GM18870 (cell line): ENCODE results near the gene TMEM185A.
"Not testable (repeated sequence)": the region's sequence is repeated elsewhere in the genome, so short reads cannot be mapped to it uniquely, and the experiment has no call there.

Experiments used
- ATAC-seq: cut with Tn5 transposase; IDR thresholded peaks from one replicate; pipeline ENCODE4 v1.9.1; 2021; ENCODE audit warnings: moderate library complexity; ENCODE audit not compliant: unreplicated experiment

Gene TMEM185A

DNA sequence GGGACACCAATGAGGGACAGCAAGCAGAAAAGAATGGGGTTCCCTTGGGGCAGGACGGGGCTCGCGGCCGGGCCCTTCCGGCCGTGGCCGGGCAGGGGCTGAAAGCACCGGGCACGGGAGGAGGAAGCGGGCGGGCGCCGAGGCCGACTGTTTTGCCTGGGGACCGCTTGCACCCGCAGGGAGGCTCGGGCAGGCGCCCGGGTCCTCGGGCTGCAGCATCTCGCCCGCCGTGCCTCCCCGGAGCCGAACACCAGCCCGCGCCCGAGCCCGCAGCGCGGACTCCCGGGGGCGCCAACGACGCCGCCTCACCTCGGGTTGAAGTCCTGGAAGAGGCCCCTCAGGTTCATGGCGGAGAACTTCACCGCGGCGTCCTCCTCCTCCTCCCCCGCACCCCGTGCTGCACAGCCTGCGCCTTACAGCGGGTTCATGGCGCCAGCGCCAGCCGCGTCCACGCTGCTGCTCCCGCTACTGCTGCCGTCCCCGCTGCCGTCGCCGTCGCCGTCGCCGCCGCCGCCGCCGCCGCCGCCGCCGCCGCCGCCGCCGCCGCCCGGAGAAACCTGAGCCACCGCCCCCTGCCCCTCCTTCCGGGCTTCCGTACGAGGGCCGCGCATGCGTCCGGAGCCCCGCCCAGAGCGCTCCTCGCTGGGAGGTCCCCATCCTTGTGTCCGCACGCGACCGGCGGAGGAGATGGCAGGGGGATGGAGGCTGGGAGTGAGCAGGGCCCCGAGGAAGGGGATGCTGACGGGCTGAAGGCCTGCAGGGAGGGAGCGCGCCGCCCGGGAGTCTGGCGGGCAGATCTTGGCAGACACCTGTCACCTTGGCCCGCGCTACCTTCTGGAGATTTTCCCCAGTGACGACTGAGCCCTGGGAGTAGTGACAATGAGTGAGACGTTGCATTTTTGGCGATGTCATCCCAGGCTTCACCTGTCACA lies at the start of gene TMEM185A:
TSS of gene TMEM185A (minus strand) at position 559 of the 932 bp plus-strand sequence. CDS start at position 347, 212 bp downstream.
- peak; percentile 52 for ATAC-seq

DNA sequence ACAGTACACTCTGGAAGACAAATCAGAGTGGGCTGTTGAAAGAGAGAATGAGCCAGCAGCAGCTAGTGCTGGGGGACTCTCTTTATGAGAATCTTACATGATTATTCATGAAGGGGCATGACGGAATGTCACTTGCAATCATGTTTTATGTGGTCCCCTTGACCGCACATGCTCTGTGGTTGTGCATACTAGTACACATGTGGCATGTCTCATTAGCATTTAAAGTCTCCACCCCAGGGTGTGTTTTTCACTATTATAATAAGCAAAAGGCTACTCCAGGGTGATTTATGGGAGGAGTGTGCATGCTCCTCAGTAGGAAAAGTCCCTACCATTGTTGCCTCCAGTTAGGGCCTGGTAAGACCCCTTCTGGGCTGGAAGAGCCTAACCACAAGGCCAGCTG lies 49.6 kb upstream of the TMEM185A start:
- ATAC-seq, result no peak

DNA sequence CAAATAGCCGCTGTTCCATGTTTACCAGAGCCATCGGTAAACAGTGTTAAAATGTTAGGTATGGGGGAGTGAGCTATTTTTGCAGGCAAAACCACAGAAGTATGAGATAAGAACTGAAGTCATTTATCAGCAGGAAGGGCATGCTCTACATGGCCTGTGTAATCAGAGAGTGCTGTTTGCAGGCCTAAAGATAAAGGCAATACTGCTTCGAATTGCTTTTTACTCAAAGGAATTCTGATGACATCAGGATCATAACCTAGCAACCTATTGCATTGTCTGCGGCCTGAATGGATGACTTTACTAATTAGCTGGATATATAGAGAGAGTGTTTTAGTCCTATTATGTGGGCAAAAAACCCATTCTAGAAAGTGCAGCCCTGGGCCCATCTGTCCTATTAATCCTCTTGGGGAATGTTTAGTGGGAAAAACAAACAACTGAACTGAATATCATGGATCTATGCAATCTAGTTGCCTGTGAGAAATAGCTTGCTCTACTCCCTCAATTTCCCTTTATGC lies 47.6 kb upstream of the TMEM185A start:
- not testable (repeated sequence) for ATAC-seq

DNA sequence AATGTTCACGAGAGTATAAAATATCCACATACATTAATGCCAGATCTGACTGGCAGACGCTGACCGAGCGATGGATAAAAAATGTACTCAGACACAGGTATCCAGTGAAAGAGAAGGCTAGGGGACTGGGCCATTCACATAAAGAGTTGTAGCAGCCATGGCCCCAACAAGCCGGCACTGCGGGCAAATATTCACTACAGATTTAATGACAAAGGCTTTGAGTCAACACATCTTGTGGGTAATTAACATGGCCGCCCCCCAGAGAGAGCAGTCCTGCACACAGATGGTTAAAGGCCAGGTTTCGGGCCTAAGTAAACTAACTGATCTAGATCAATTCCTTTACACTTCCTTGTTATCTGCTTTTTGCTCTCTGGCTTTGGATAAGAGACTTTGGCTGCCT lies 44.0 kb upstream of the TMEM185A start:
- ATAC-seq, result not testable (repeated sequence)

DNA sequence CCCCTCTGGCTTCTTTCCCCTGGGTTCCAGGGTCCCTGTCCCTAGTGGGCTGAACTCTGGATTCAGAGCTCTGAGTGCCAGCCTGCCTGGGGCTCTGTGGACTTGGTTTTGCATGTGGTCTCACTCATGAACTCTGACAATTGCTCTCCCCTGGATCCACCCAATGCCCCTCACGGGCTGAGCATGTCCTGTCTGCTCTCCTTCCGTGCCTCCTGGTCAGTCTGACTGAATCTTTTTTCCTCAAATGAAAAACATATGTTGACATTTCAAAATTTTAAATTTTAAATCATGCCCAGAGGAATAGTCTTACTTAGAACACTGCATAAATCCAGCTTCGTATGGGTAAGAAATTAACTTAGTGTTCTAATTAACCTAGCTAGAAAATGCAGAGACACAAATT lies 43.5 kb upstream of the TMEM185A start:
- not testable (repeated sequence) for ATAC-seq

DNA sequence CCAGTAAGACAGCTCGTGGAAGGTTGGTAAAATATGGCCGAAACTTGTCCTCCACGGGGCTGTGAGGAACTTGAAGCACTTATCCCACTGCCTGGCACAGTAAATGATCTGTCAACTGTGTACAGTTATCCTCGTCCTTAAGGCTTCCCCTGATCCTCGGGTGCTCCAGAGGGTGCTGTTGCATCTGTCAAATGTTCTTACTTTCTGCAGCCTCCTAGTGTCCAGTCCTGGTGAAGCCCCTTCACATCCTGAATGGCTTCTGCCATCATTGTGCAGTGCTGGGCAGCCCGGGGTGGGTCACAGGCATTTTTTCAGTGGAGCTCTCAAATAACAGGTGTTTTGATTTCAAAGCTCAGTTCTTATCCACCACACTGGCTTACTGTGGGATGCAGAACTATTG lies 29.0 kb upstream of the TMEM185A start:
- ATAC-seq, result not testable (repeated sequence)

DNA sequence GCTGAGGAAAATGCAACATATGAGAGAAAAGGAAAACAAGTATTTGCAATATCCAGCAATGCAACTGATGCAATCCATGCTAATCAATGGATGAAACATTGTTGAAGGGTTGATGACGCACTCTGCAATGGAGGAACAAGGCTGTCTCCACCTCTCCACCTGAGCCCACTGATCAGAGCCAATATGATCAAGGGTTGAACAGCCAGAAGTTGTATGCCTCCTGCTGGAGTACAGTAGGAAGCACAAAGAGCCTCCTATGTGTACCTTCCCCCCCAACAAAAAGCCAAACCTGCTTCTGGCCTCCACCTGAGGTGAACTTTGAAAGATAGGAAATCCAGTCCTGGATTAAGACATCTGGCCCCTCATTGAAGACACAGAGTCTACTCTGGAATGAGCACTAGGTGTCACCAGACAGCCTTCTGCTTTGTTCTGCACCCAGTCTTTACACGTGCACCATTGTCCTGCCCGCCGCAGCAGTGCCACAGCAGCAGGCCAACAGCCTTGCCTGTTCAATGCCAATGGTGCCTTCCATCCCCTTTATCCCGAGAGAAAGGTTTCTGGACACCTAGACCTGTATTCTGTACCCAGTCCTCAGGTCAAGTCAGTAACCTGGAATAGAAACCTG lies 24.8 kb upstream of the TMEM185A start:
- not testable (repeated sequence) for ATAC-seq

DNA sequence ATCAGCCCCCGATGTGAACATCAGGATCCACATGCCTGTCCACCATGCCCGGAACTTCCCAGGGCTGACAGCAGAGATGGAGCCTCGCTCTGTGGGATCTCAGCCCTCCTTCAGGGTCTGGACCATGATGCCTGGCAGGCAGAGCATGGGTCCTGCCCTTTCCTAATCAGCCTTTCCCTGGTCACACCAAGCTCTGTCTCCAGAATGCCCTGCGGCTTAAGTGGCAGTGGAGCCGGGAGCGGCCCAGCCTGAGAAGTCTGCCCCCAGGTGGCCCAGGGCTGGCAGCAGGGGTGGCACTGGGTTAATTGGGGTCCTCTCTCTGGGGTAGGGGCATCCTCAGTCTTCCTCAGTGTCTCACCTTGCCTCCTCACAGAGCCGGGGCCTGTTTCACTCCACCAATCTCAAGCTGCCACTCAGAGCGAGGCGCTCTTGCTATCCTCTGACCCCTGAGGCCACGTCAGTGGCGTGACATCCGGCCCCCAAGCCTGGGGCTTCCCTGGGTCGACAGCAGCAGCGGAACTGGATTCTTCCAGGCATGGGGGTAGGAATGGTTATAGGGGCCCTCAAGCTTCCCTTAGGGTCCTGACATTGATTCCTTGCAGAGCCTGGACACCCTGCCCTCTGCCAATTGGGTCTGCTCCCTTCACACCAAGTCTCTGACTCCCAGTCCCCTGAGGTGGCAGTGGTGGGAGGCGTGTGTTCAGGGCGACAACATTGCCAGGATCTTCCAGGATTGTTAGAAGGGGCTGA lies 20.8 kb upstream of the TMEM185A start:
- no peak for ATAC-seq

DNA sequence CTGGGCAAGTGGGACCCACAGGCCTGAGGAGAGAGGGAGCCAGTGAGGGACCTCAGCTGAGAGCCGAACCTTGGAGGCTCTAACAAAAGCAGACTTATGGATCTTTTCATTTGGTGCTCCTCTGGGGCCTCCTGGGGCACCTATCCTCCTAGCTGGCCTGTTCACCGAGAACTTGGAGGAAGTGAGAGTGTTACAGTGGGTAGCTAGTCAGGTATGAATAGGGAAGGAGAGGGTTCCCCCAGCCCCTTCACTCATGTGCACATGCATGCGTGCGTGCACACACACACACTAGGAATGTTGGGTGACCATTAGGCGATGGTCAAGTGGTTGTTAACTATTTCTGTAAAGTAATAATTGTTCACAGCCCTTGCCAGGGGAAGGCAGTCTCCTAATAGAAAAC lies 18.6 kb upstream of the TMEM185A start:
- ATAC-seq, result no peak

DNA sequence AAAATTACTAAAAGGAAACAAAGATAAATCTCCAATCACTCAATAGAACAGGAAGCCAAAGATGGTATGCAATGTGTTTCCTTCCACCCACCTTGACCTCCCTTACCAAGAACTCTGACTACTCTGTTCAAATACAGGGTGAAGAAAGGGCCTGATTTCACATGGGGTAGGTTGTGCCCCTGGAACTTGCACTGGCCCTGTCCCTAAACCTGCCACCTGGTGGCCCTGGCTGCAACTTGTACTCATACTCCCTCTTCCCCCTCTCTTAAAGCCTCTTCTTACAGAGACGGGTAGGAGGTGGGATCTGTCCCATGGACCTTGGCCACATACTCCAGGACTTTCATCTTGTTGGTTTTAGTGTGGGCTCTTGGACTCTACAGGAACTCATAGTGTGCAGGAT lies 17.3 kb upstream of the TMEM185A start:
- no peak for ATAC-seq

DNA sequence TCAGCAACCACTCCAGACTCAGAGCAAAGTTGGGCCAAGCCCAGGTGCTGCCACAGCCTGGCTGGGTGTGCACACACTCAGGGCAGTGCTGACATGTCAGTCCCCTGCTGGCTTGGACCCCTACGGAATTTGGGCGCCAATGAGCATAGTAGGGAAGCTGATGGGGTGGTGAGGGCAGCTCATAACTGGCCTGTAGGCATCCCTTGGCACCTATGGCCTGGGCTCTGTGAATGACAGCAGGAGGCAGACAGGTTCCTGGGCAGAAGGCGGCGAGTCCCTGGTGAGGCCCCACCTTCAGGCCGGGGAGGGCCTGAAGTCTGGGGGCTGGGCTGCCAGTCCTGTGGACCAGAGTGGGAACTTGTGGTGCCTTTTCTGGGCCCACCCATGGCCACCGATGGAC lies 15.9 kb upstream of the TMEM185A start:
- ATAC-seq, result no peak

DNA sequence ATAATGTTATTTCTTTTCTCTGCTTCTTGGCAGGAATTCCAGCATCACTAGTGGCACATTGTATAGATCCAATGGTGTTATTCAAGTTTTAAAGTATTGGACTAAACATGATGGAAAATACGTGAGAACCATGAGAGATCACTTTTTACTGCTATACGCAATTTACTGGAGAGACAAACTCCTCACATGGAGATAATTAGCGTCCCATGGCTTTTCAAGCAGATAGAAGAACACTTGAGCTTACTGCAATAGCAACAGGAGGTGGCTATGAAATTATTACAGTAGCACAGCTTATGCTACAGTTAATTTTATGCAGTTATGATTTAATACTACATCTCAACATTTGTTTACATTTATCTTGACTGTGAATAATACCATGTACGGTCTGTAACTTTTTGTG lies 11.9 kb upstream of the TMEM185A start:
- ATAC-seq, result no peak

DNA sequence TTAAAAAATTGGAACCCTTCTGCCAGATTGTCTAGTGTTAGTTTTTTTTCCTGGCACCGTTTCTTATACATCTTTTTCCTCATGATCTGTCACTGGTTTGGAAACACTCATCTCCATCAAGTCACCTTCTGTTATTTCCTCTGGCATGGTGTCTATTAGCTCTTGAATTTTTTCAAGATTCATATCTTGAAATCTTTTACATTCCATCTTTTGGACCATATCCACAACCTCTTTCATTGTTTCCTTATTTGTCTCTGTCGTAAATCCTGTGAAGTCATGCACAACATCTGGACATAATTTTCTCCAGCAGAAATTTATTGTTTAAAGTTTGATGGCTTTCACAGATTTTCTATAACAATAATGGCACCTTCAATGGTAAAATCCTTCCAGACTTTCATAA lies 10.2 kb upstream of the TMEM185A start:
- no peak for ATAC-seq

DNA sequence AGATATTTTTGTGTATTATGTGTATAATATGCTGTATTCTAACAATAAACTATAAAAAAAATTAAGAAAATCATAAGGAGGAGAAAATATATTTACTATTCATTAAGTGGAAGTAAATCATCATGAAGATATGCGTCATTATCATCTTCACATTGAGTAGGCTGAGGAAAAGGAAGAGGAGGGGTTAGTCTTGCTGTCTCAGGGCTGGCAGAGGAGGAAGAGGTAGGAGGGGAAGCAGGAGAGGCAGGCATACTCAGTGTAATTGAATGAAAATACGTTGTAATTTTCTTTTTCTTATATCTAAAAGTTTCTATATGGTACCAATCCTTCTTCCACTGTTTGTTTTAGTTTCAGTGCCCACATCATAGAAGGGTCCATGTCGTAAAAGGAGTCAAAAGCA lies 9.8 kb upstream of the TMEM185A start:
- no peak for ATAC-seq

DNA sequence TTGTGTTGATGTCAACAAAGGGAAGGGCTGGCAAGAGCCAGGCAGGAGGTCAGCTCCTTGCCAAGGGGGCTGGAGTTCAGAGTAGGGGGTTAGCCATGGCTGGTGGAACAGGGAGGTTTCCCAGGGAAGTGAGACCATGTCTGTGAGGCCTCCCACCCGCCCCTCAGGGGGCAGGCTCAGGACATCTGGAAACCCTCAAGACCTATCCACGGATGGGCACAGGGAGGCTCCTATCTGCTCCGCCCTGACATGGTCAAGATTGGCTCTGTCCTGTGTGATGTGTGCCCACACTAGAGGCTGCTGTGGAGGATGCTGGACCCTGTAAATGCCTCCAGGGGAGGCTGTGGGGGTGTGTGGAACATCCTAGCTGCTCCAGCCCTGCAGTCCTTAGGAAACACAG lies 8.0 kb upstream of the TMEM185A start:
- ATAC-seq, result no peak

DNA sequence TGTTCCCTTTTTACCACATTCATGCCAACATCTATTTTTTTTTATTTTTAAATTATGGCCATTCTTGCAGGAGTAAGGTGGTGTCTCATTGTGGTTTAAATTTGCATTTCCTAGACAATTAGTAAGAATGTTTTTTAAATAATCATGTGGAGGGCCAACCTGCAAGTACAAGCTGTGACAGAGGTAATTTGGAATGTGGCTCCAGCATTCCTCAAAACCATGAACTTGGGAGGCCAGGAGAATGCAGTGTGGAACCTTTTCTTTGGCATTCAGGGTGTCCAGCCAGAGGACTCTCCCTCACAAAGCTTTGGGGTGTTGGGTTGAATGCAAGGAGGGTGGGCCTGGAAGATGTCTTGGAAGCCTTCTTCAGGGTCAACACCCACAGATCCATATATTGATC lies 7.3 kb upstream of the TMEM185A start:
- no peak for ATAC-seq

DNA sequence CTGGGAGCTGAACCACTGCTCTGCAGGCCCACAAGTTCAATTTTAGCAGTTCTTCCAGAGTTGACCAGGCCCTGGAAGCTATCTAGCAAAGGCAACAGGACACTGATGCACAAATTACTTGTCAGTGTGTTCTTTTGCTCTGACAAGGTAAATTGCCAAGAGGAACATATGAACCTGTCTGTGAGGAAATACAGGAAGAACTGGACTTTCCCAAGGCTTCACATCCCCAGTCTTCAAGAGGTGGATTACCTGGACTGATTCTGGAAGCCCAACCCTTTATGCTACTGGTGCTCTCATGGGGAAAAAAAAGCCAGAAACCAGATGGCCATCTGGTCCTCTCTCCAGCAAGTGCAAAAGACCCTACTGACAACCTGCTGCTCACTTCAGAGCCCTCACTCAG lies 1.9 kb upstream of the TMEM185A start:
- ATAC-seq, result no peak

DNA sequence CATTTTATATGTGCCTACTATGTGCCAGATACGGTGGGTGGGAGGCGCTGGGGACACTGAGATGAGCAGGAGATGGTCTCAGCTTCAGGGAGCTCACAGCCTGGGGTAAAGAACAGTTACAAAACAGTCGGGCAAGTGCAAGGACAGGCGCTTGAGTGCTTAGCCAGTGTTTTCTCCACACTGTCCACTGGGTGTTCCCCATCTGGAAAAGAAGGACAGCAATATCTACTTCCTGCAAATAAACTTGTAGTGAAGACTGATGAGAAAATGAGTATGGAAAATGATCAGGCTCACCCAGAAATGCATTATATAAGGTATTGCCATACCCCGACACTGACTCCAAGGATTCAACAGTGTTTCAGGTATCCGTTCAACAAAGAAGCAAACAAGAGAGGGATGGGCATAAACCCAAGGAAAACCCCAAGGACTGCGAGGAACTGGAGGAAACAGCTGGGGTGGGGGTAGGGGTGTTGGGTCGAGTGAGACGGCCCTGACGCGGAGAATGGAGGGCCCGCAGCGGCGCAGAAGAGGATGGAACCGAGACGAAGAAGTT lies 835 bp downstream of the TMEM185A start:
- peak; percentile 14 for ATAC-seq

DNA sequence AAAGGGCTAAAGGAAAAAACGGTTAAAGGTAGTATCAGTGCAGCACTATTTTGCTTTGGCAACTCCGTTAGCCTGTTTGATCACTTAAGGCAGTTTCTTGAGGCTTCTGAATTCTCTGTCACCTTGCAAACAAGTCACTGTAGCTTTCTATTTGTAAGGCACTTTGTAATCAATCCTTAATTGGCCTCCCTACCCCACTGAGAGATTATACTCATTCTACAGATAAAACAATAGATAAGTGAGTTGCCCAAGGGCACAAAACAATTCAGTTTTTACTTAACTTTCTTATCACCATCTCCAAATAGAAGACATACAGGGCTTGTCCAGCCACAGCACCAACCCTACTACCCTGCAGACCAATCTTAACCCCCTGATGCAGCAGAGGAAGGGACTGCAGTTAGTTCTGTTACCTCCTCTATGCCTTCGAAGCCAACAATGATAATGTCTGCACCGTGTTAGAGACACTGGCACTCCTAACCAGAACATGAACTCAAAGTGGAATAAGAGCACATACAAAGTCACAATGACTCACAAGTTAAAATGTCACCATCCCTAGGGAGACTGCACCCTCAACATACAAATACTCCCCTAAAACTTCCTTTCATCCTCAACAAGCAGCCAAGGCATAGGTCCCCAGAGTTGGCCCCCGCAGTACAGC lies 1.7 kb downstream of the TMEM185A start:
- ATAC-seq, result no peak

DNA sequence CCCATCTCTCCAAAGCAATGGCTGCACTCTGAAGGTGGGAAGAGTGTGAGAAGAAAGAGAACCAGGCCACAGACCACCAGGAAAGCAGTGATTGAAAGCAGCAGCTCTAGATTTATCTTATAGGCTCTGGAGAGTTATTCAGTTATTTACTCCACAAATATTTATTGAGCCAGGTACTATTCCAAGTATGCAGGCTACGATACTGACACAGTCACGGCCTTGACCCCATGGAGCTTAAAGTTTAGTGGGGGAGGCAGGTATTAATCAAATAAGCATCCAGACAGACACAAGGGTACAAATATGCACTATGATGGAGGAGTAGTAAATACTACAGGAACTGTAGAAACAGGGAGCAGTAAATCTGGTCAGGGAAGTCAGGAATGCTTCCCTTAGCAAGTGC lies 2.8 kb downstream of the TMEM185A start:
- ATAC-seq, result no peak

DNA sequence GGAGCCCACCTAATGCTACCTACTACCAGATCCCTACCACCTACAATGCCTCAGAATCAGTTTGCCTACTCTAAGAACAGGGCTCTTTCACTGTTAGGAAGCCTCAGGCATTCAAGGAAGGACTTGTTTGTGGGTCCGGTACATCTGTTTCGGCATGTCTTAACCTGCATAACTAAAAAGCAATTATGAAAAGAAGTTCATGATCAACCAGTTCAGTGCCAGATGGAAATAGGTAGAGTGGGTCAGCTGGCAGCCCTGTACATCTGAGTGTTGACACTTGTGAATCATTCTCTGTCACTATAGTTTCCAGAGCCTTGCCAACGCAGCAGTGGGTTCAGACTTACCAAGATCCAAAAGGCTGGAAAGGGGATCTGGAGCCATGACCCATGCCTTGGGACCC lies 3.3 kb downstream of the TMEM185A start:
- ATAC-seq, result no peak
